ENCODE results near the gene AGAP1. TPM values are rescaled to one million over a fixed set of nuclear protein-coding genes. Genes with fewer than 3 reads are reported as not detected.

Gene AGAP1
- total RNA-seq, 1 experiment from 2014 or later: 25.8 TPM

DNA sequence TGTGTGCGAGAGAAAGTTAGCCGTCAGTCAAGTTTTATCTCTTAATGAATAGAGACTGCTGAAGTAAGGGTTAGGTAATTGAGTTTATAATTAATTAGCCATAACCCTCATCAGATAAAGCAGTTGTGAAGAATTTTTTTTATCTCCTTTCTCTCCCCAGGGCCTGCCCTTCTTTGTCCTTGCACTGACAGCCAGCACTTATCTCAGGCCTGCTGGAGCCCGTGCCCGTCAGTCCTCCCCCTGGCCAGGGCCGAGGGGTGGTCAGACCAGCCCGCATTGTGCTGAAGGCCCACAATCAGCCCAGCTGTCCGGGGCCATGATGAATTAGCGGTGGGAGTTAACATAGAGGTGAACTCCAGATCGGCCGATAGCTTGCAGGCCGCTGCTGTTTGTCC lies 358.7 kb downstream of the AGAP1 start:
- no peaks in the 10 kb centered on the region for H3K27me3 ChIP-seq (ENCODE audit: insufficient read depth, low read length)
- DNase-seq: no peak
- H2AK5ac ChIP-seq (ENCODE audit: insufficient read length, low read length): no peak overlapping the region
- H4K8ac ChIP-seq (replicated peaks; ENCODE audit: insufficient read length, low read depth, low read length): no peak overlapping the region
- no peak overlapping the region for H4K91ac ChIP-seq (ENCODE audit: insufficient read length, low read depth, low read length)
- WGBS (ENCODE audit: extremely low coverage, insufficient read length, low lambda C conversion rate): no CpG with 5 or more reads among the region's 11 CpGs
- H3K4me2 ChIP-seq (ENCODE audit: insufficient read depth, insufficient read length, low read length): no peak overlapping the region
- H2BK5ac ChIP-seq (ENCODE audit: insufficient read length, low read length): no peak overlapping the region
- Mint-ChIP-seq H3K27me3 (ENCODE audit: low read depth) (no peaks in the 10 kb centered on the region), H3K27ac (no peak overlapping the region), H3K36me3 (ENCODE audit: insufficient read depth in 1 of 3, low read depth in 3 of 3) (no peaks in the 10 kb centered on the region), H3K9me3 (no peaks in the 10 kb centered on the region), H3K4me1 (peaks cover 36 to 46% of the 10 kb centered on the region in 2 experiments), H3K4me3 (no peak overlapping the region)
- no peaks in the 10 kb centered on the region for H3K4me1 ChIP-seq (ENCODE audit: insufficient read depth, low read length)
- no peak overlapping the region for H3K27ac ChIP-seq (ENCODE audit: insufficient read length, low read depth, low read length)
- no peak overlapping the region for H3K9ac ChIP-seq (ENCODE audit: extremely low read depth, insufficient read length, low read length)
- no peak overlapping the region for H3K4ac ChIP-seq (ENCODE audit: low read depth, low read length)
- no peak overlapping the region for H3K14ac ChIP-seq (ENCODE audit: insufficient read depth, low read length)
- no peak overlapping the region for H3K23ac ChIP-seq (ENCODE audit: insufficient read length, low read depth, low read length)
- no peaks in the 10 kb centered on the region for H3K23me2 ChIP-seq (ENCODE audit: insufficient read length, low read depth, low read length, poor library complexity, severe bottlenecking)
- H2BK15ac ChIP-seq (ENCODE audit: low read depth, low read length): no peak overlapping the region
- H3K79me1 ChIP-seq (ENCODE audit: insufficient read depth, low read depth, low read length, poor library complexity, severe bottlenecking): no peaks in the 10 kb centered on the region
- no peak overlapping the region for H2BK120ac ChIP-seq (ENCODE audit: low read depth, low read length, poor library complexity, severe bottlenecking)
- no peak overlapping the region for H2AFZ ChIP-seq (ENCODE audit: low read length)
- H3K9me3 ChIP-seq (ENCODE audit: control insufficient read depth, low read depth, low read length): no peaks in the 10 kb centered on the region
- H4K20me1 ChIP-seq (ENCODE audit: control insufficient read depth, insufficient read depth, insufficient read length): no peaks in the 10 kb centered on the region
- no peak overlapping the region for H2BK20ac ChIP-seq (ENCODE audit: low read depth, low read length, poor library complexity, severe bottlenecking)
- H3K18ac ChIP-seq (ENCODE audit: insufficient read length, low read depth, low read length): no peak overlapping the region
- no peak overlapping the region for H3T11ph ChIP-seq (ENCODE audit: low read length)
- H4K5ac ChIP-seq (ENCODE audit: insufficient read length, low read depth, low read length): no peak overlapping the region
- no peak overlapping the region for H3K56ac ChIP-seq (ENCODE audit: insufficient read length, low read depth, low read length)
- TF ChIP-seq, protein P1, sequence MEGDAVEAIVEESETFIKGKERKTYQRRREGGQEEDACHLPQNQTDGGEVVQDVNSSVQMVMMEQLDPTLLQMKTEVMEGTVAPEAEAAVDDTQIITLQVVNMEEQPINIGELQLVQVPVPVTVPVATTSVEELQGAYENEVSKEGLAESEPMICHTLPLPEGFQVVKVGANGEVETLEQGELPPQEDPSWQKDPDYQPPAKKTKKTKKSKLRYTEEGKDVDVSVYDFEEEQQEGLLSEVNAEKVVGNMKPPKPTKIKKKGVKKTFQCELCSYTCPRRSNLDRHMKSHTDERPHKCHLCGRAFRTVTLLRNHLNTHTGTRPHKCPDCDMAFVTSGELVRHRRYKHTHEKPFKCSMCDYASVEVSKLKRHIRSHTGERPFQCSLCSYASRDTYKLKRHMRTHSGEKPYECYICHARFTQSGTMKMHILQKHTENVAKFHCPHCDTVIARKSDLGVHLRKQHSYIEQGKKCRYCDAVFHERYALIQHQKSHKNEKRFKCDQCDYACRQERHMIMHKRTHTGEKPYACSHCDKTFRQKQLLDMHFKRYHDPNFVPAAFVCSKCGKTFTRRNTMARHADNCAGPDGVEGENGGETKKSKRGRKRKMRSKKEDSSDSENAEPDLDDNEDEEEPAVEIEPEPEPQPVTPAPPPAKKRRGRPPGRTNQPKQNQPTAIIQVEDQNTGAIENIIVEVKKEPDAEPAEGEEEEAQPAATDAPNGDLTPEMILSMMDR (conservative IDR thresholded peaks at IDR 0.05): no peak
- no peaks in the 10 kb centered on the region for H3K79me2 ChIP-seq (ENCODE audit: insufficient read depth, low read length)
- no peak overlapping the region for H2BK12ac ChIP-seq (ENCODE audit: insufficient read length, low read depth, low read length)

Measured in H9 (cell line).